Measurements from ENCODE around the gene GPR156.

GPR156 gene

DNA sequence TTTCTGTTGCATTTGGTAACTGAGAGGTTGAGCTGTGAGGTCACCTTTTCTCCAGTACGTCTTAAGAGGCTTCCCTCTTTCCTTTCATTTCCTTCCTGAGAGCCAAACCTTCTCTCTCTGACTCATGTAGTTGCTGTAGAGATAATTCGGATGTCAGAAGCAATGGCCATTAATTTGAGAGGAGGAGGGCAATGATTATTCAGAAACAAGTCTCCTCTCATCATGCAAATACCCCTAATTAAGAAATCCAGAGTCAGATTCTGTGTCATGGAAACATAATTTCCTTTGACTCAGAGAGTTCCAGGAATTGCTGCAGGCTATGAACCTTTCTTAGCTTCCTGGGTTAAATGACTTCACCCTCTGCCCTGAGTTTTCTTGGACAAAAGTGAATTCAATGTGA is 131.7 kb downstream of the GPR156 start:
- TF ChIP-seq, protein P1, sequence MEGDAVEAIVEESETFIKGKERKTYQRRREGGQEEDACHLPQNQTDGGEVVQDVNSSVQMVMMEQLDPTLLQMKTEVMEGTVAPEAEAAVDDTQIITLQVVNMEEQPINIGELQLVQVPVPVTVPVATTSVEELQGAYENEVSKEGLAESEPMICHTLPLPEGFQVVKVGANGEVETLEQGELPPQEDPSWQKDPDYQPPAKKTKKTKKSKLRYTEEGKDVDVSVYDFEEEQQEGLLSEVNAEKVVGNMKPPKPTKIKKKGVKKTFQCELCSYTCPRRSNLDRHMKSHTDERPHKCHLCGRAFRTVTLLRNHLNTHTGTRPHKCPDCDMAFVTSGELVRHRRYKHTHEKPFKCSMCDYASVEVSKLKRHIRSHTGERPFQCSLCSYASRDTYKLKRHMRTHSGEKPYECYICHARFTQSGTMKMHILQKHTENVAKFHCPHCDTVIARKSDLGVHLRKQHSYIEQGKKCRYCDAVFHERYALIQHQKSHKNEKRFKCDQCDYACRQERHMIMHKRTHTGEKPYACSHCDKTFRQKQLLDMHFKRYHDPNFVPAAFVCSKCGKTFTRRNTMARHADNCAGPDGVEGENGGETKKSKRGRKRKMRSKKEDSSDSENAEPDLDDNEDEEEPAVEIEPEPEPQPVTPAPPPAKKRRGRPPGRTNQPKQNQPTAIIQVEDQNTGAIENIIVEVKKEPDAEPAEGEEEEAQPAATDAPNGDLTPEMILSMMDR (IDR thresholded peaks at IDR 0.05), result no peak
- Histone ChIP-seq H3K4me3 (no peak overlapping the region), H3K27me3 (no peaks in the 10 kb centered on the region), H3K4me1 (no peaks in the 10 kb centered on the region), H3K9me3 (peaks cover 0 to 14% (median 6%) of the 10 kb centered on the region in 3 donors), H3K36me3 (no peaks in the 10 kb centered on the region), H3K27ac (no peak overlapping the region)
- DNase-seq, result no peak
- intact Hi-C loops (cut with DNase I; ENCODE audit: low total_unique reads), result no loop called here

DNA sequence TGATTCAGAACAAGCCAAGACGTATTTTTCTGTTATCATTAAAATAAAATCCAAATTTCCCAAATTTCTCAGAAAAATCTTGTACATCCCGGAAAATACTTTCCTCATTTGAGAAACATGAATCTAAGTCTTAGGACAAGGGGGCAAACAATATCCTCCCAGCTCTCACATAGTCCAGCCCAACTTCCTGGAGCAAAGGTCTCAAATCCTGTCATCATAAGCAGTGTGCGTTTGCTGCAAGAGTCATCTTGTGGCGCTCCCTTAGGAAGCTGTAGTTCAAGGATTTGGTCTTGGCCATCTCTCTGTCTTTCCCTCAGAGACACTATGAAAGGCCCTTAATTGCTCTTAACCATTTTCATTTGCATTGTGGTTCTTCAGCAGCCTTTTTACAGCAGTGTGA is 133.2 kb downstream of the GPR156 start:
- Histone ChIP-seq H3K4me1 (no peaks in the 10 kb centered on the region), H3K27ac (no peak overlapping the region), H3K27me3 (no peaks in the 10 kb centered on the region), H3K9me3 (peaks cover 0 to 14% (median 6%) of the 10 kb centered on the region in 3 donors), H3K36me3 (no peaks in the 10 kb centered on the region), H3K4me3 (no peak overlapping the region)
- TF ChIP-seq, protein P1 (IDR thresholded peaks at IDR 0.05), result no peak
- intact Hi-C loops (cut with DNase I; ENCODE audit: low total_unique reads), result no loop called here
- DNase-seq, result no peak

DNA sequence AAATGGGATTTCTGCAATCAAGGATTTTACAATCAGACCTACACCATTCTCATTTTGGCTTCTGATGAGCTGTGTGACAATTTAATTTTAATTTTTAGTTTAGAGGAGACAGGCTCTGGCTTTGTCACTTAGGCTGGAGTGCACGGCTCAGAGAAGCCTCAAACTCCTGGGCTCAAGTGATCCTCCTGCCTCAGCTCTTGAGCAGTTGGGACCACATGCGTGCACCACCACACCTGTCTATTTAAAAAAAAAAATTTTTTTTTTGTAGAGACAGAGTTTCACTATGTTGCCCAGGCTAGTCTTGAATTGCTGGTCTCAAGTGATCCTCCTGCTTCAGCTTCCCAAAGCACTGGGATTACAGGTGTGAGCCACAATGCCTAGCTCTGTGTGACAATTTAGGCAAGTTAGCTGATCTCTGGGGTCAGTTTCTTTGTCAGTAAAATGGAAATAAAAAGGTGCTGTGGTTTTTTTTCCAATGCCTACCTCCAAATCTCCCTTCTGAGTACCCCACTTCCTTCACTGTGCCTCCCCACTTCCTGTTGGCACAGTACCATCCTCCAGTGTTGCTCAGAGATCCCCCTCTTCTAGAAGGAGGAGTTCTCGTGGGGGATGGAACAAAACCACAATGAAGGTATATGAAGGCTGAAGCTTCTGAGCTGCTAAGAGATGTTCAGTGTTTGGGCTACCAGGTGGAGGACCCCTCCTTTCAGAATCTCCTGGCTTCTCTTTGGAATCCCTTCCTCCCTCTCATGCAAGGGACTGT is 136.7 kb downstream of the GPR156 start:
- DNase-seq, result no peak
- TF ChIP-seq, protein P1 (IDR thresholded peaks at IDR 0.05), result no peak
- Histone ChIP-seq H3K4me1 (peaks cover 0 to 3% (median 0%) of the 10 kb centered on the region in 4 donors), H3K4me3 (no peak overlapping the region), H3K27ac (no peak overlapping the region), H3K27me3 (no peaks in the 10 kb centered on the region), H3K9me3 (no peaks in the 10 kb centered on the region), H3K36me3 (no peaks in the 10 kb centered on the region)
- intact Hi-C loops (cut with DNase I; ENCODE audit: low total_unique reads), result no loop called here

DNA sequence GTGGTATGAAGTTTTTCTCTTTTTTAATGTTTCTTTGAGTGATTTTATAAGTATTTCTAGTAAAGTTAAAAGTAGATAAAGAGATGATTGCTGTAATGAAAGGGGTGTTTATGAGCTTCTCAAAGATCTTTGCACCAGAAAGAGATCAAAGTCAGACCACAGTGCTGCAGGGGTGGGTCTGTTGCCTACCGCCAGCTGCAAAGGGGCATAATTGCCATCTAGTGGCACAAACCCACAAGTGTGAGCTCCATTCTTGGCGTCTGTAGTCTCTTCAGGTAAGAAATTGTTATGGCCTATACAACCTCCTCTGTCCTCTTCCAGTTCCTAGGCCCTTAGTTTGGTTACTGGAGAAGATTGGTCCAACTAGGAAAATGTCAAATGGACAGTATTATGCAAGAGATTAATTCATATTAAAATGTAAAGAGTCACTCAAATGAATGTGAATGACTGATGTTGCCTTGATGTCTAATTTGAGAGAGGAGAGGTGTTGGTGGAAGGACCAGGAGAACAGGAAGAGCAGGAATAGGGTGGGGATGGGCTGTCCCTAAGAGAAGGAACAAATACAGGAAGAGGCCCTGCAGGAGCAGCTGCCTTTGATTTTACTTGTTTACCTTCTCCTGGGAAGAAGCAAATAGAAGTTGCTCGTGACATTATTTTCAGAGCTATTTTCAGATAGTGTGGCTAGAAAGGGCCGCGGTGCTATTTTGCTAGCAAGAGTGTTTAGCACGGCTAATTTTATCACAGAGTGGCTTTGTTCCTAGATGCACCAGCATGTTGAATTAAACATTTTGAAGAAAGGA is 137.8 kb downstream of the GPR156 start:
- no peak overlapping the region for H3K4me3 ChIP-seq
- no peak for DNase-seq
- H3K9me3 ChIP-seq, result no peaks in the 10 kb centered on the region
- H3K27me3 ChIP-seq, result no peaks in the 10 kb centered on the region
- intact Hi-C loops (cut with DNase I; ENCODE audit: low total_unique reads), result no loop called here
- TF ChIP-seq, protein P1 (IDR thresholded peaks at IDR 0.05), result no peak
- H3K4me1 ChIP-seq, result peaks cover 0 to 3% (median 0%) of the 10 kb centered on the region in 4 donors
- no peak overlapping the region for H3K27ac ChIP-seq
- no peaks in the 10 kb centered on the region for H3K36me3 ChIP-seq

DNA sequence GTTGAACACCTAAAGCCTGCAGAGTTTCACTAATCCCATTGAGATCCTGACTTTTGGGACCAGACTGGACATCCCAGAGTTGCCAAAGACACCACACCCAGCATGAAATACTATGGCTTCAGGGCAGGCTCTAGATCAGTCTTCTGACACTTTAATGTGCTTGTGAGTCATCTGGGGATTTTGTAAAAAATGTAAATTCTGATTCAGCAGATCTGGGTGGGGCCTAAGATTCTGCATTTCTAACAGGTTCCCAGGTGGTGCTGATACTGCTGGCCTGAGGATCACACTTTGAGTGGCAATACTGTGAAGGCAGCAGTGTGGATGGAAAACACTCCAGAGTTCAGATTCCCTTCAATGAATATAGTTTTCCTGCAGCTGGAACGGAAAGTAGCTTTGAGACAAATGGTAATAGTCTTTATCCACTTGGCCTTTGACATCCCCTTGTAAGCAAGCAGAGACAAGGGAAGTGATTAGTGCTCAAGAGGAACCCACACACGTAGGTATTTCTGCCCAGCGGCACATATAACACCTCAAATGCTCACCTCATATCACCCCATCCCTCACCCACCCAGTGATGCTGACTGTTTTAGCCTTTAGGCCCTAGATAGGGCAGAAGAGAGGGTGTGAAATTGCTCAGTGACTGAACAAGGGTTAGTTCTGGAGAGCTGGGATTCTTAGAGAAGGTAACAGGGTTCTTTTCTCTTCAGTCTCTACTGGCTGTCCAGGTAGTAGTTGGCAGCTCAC is 139.3 kb downstream of the GPR156 start:
- no peak for DNase-seq
- intact Hi-C loops (cut with DNase I; ENCODE audit: low total_unique reads), result no loop called here
- Histone ChIP-seq H3K9me3 (no peaks in the 10 kb centered on the region), H3K27ac (no peak overlapping the region), H3K27me3 (no peaks in the 10 kb centered on the region), H3K4me1 (peaks cover 0 to 3% (median 0%) of the 10 kb centered on the region in 4 donors), H3K36me3 (no peaks in the 10 kb centered on the region), H3K4me3 (no peak overlapping the region)
- TF ChIP-seq, protein P1 (IDR thresholded peaks at IDR 0.05), result no peak
